NOMO-1 treated with DMSO at 0.1 percent for 48 hours (cell line): ENCODE results near the gene AKT1.
"Not testable (repeated sequence)": the region's sequence is repeated elsewhere in the genome, so short reads cannot be mapped to it uniquely, and the experiment has no call there.

ENCODE experiments used
- DNase-seq: peaks from one replicate; lab custom pipeline; 2025; ENCODE audit not compliant: unreplicated experiment; lab: John Stamatoyannopoulos, UW

Gene AKT1

GRCh38 chr14:104755621-104756020, 39.9 kb downstream of the AKT1 start:
- no peak for DNase-seq

- no peak for DNase-seq
Measured at GRCh38 chr14:104754213-104754851, 41.2 kb downstream of the AKT1 start.

- DNase-seq: no peak
Measured at GRCh38 chr14:104753528-104754212, 41.9 kb downstream of the AKT1 start.

- DNase-seq: peak; percentile 100
Measured at GRCh38 chr14:104752735-104753527, 42.6 kb downstream of the AKT1 start, which contains the start of gene SIVA1. SIVA1 (plus strand) TSS chr14:104753147; CDS start chr14:104753202, 55 bp downstream.

GRCh38 chr14:104752423-104752734, 43.2 kb downstream of the AKT1 start:
- DNase-seq: no peak

- DNase-seq: peak; percentile 64
Measured at GRCh38 chr14:104751539-104752422, 43.8 kb downstream of the AKT1 start.

- not testable (repeated sequence) for DNase-seq
Measured at GRCh38 chr14:104750753-104751057, 44.8 kb downstream of the AKT1 start.

GRCh38 chr14:104750056-104750752, 45.3 kb downstream of the AKT1 start:
- DNase-seq: no peak

- no peak for DNase-seq
Measured at GRCh38 chr14:104749111-104749649, 46.4 kb downstream of the AKT1 start.

- DNase-seq: no peak
Measured at GRCh38 chr14:104747876-104748275, 47.7 kb downstream of the AKT1 start.

GRCh38 chr14:104746934-104747481, 48.5 kb downstream of the AKT1 start:
- DNase-seq: no peak

GRCh38 chr14:104746071-104746545, 49.4 kb downstream of the AKT1 start:
- DNase-seq: no peak

GRCh38 chr14:104745431-104745830, 50.1 kb downstream of the AKT1 start:
- no peak for DNase-seq

- DNase-seq: no peak
Measured at GRCh38 chr14:104744484-104744883, 51.1 kb downstream of the AKT1 start.

GRCh38 chr14:104743461-104744380, 51.8 kb downstream of the AKT1 start:
- no peak for DNase-seq

GRCh38 chr14:104742586-104743455, 52.7 kb downstream of the AKT1 start:
- no peak for DNase-seq

GRCh38 chr14:104741803-104742251, 53.7 kb downstream of the AKT1 start:
- DNase-seq: no peak
